22Rv1 (cell line): Measurements from ENCODE around the gene CDX2.

Experiments used
- ZFX ChIP-seq: fragments of 450-650 bp; IDR thresholded peaks from 2 replicates; pipeline ENCODE4 v1.6.1; 2017; ENCODE audit warnings: antibody characterized with exemption, borderline replicate concordance
- TF ChIP-seq, protein P1 (sequence below): fragments of 450-650 bp; IDR thresholded peaks from 2 replicates; pipeline ENCODE4 v1.5.1; 2017; ENCODE audit warnings: mild to moderate bottlenecking

DNA sequence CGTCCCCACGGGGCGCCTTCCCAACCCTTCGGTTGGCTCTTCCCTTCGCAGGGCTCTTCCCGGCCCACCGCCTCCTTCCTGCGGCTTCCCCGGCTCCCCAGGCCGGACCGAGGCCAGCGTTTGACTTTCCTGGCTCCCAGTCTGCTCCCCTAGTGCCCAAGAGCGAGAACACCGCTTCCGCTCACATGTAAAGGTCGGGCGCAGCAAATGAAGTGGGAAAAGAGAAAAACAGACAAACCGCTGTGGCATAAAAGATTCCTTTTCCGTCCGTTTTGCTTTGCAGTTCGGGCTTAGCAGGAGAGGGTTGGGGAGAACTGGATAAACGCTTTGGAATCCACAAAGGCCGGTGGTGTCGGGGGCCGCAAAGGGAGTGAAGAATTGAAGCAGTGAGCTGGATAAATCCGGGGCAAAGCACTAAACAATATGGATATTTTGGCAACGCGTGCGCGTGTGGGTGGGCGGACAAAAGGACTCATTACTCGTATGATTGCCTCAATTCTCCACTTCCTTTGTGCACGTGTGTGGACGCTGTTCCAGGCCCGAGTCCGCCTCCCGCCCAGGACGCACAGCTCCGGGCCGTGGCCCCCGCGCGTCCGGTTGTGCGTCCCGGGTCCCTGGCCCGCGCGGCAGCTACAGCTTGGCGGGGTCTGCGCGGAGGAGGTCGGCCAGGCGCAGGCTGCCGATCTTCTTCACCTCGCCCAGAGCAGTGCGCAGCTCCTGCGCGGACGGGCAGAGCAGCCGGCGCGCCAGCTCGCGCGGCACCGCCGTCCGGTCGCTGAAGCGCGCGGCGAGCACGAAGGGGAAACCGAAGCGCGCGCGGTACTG is 8.6 kb upstream of the CDX2 start:
- TF ChIP-seq, protein P1, sequence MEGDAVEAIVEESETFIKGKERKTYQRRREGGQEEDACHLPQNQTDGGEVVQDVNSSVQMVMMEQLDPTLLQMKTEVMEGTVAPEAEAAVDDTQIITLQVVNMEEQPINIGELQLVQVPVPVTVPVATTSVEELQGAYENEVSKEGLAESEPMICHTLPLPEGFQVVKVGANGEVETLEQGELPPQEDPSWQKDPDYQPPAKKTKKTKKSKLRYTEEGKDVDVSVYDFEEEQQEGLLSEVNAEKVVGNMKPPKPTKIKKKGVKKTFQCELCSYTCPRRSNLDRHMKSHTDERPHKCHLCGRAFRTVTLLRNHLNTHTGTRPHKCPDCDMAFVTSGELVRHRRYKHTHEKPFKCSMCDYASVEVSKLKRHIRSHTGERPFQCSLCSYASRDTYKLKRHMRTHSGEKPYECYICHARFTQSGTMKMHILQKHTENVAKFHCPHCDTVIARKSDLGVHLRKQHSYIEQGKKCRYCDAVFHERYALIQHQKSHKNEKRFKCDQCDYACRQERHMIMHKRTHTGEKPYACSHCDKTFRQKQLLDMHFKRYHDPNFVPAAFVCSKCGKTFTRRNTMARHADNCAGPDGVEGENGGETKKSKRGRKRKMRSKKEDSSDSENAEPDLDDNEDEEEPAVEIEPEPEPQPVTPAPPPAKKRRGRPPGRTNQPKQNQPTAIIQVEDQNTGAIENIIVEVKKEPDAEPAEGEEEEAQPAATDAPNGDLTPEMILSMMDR = no peak
- TF ChIP-seq ZFX = no peak
